ENCODE measurements around the gene RHBDD3.

RHBDD3 gene

GRCh38 chr22:29306175-29306834 lies 38.5 kb upstream of the RHBDD3 start, which contains the start of gene GAS2L1:
Gene GAS2L1, plus strand, starts transcription at chr22:29306650. Its CDS starts 1,456 bp downstream, at chr22:29308106.
- peak; percentile 47 for DNase-seq

- no peak for DNase-seq
Observed at GRCh38 chr22:29305836-29306174, 38.0 kb upstream of the RHBDD3 start.

GRCh38 chr22:29302681-29303465 lies 35.1 kb upstream of the RHBDD3 start:
- DNase-seq, result peak; percentile 20

- DNase-seq, result peak; percentile 34
Observed at GRCh38 chr22:29302402-29302680, 34.6 kb upstream of the RHBDD3 start.

- DNase-seq, result no peak
Observed at GRCh38 chr22:29301716-29302401, 34.1 kb upstream of the RHBDD3 start.

GRCh38 chr22:29300807-29301601 lies 33.2 kb upstream of the RHBDD3 start:
- no peak for DNase-seq

- DNase-seq, result no peak
Observed at GRCh38 chr22:29300467-29300806, 32.7 kb upstream of the RHBDD3 start.

- no peak for DNase-seq
Observed at GRCh38 chr22:29299136-29299900, 31.5 kb upstream of the RHBDD3 start.

- DNase-seq, result no peak
Observed at GRCh38 chr22:29298641-29299040, 30.9 kb upstream of the RHBDD3 start.

- DNase-seq, result no peak
Observed at GRCh38 chr22:29292379-29292778, 24.6 kb upstream of the RHBDD3 start.

GRCh38 chr22:29291215-29291614 lies 23.4 kb upstream of the RHBDD3 start:
- no peak for DNase-seq

- DNase-seq, result no peak
Observed at GRCh38 chr22:29290061-29290460, 22.3 kb upstream of the RHBDD3 start.

- no peak for DNase-seq
Observed at GRCh38 chr22:29288837-29289236, 21.1 kb upstream of the RHBDD3 start.

- DNase-seq, result no peak
Observed at GRCh38 chr22:29284196-29284595, 16.4 kb upstream of the RHBDD3 start.

GRCh38 chr22:29277927-29278326 lies 10.1 kb upstream of the RHBDD3 start:
- no peak for DNase-seq

- DNase-seq, result no peak
Observed at GRCh38 chr22:29275819-29276565, 8.2 kb upstream of the RHBDD3 start.

GRCh38 chr22:29275167-29275566 lies 7.4 kb upstream of the RHBDD3 start:
- no peak for DNase-seq

GRCh38 chr22:29272624-29273023 lies 4.8 kb upstream of the RHBDD3 start:
- DNase-seq, result no peak

- no peak for DNase-seq
Observed at GRCh38 chr22:29270475-29271271, 2.9 kb upstream of the RHBDD3 start.

- DNase-seq, result no peak
Observed at GRCh38 chr22:29269731-29270474, 2.1 kb upstream of the RHBDD3 start.

Measured in NCI-H1694 (cell line).